Epithelial cell of proximal tubule (primary cell): ENCODE results near the gene GFAP. TPM values are rescaled to one million over a fixed set of nuclear protein-coding genes. Genes with fewer than 3 reads are reported as not detected.

Experiments
- DNase-seq: peaks from one replicate; pipeline ENCODE4 v3.0.0-alpha.2; 2011; ENCODE audit warnings: low read depth
- H3K4me3 ChIP-seq: 2 replicates; pipeline ENCODE4 v1.5.1; 2011; ENCODE audit warnings: low read depth, mild to moderate bottlenecking, low read length
- CTCF ChIP-seq: conservative IDR thresholded peaks from 2 replicates; pipeline ENCODE4 v1.5.1; 2012; ENCODE audit warnings: low read depth, mild to moderate bottlenecking, low read length
- total RNA-seq: library from RNA; depleted of rRNA; stranded (reverse); fragments of >200 nt; gene quantifications from 2 replicates; pipeline ENCODE4 v1.2.3, GENCODE V29; 2015

Gene GFAP
- total RNA-seq, 1 donor from 2014 or later, result 0.58 TPM

GRCh38 chr17:44940317-44940716, 25.0 kb upstream of the GFAP start:
- TF ChIP-seq CTCF, result no peak
- peak; percentile 37 for DNase-seq
- H3K4me3 ChIP-seq, result no peak overlapping the region

- H3K4me3 ChIP-seq, result no peak overlapping the region
- no peak for DNase-seq
Measured at GRCh38 chr17:44935116-44935515, 19.8 kb upstream of the GFAP start.

GRCh38 chr17:44934745-44935105, 19.4 kb upstream of the GFAP start:
- H3K4me3 ChIP-seq, result no peak overlapping the region
- no peak for DNase-seq
- TF ChIP-seq CTCF, result no peak

More at GRCh38 chr17:44935116-44935515, 19.8 kb upstream of the GFAP start:
- no peak for TF ChIP-seq CTCF

GRCh38 chr17:44933824-44934744, 18.8 kb upstream of the GFAP start:
- DNase-seq, result no peak
- no peak overlapping the region for H3K4me3 ChIP-seq
- no peak for TF ChIP-seq CTCF

GRCh38 chr17:44932787-44933097, 17.4 kb upstream of the GFAP start:
- TF ChIP-seq CTCF, result no peak
- no peak for DNase-seq
- no peak overlapping the region for H3K4me3 ChIP-seq

GRCh38 chr17:44932096-44932786, 16.9 kb upstream of the GFAP start:
- no peak for TF ChIP-seq CTCF
- DNase-seq, result no peak
- H3K4me3 ChIP-seq, result no peak overlapping the region
